ENCODE results near the gene EHD3.

GRCh38 chr2:31246184-31246852 lies 12.4 kb downstream of the EHD3 start:
- TF ChIP-seq CTCF (IDR thresholded peaks at IDR 0.05; ENCODE audit: low read length) (no peak), EZH2 (IDR thresholded peaks at IDR 0.05; ENCODE audit: borderline replicate concordance, low read length) (no peak)

All from OCI-LY1 (cell line).